GM23338 (cell line): ENCODE results near the gene BNIP5. TPM values are rescaled to one million over a fixed set of nuclear protein-coding genes. Genes with fewer than 3 reads are reported as not detected.

ENCODE experiments used
- ATAC-seq: fragments of 200-7000 bp; cut with Tn5 transposase; 3 replicates; pipeline ENCODE4 v1.9.1; 2020
- DNase-seq: peaks from one replicate; pipeline ENCODE4 v3.0.0-alpha.2; 2015; ENCODE audit warnings: low spot score
- H2AFZ ChIP-seq: fragments of 200-600 bp; sonication (generic); 2 replicates; pipeline ENCODE4 v1.8.0; 2016; ENCODE audit warnings: antibody characterized with exemption, mild to moderate bottlenecking, moderate library complexity
- H3F3A ChIP-seq: fragments of 200-600 bp; sonication (generic); replicated peaks from 2 replicates; pipeline ENCODE4 v1.8.0; 2017; ENCODE audit warnings: antibody characterized with exemption, mixed run types, low read depth
- H3K27ac ChIP-seq: fragments of 200-600 bp; sonication (generic); 2 replicates; pipeline ENCODE4 v1.6.1; 2016; ENCODE audit warnings: low read depth
- H3K27me3 ChIP-seq: fragments of 200-600 bp; sonication (generic); 2 replicates; pipeline ENCODE4 v1.8.0; 2016; ENCODE audit warnings: mild to moderate bottlenecking, mixed run types, moderate library complexity; ENCODE audit not compliant: insufficient read depth
- H3K36me3 ChIP-seq: fragments of 200-600 bp; sonication (generic); 2 replicates; pipeline ENCODE4 v1.8.0; 2016; ENCODE audit warnings: mild to moderate bottlenecking; ENCODE audit not compliant: insufficient read depth
- H3K4me1 ChIP-seq: fragments of 200-600 bp; sonication (generic); 2 replicates; pipeline ENCODE4 v1.8.0; 2016; ENCODE audit warnings: mild to moderate bottlenecking, moderate library complexity; ENCODE audit not compliant: insufficient read depth
- H3K4me2 ChIP-seq: fragments of 200-600 bp; sonication (generic); 2 replicates; pipeline ENCODE4 v1.7.1; 2017; ENCODE audit warnings: mixed run types
- H3K4me3 ChIP-seq: fragments of 200-600 bp; sonication (generic); 2 replicates; pipeline ENCODE4 v1.6.1; 2016; ENCODE audit warnings: mixed run types
- H3K79me2 ChIP-seq: fragments of 200-600 bp; sonication (generic); replicated peaks from 2 replicates; pipeline ENCODE4 v1.8.0; 2017; ENCODE audit warnings: mild to moderate bottlenecking; ENCODE audit not compliant: insufficient read depth
- H3K9me2 ChIP-seq: fragments of 200-600 bp; sonication (generic); 2 replicates; pipeline ENCODE4 v1.8.0; 2017; ENCODE audit not compliant: insufficient read depth
- H4K20me1 ChIP-seq: fragments of 200-600 bp; sonication (generic); replicated peaks from 2 replicates; pipeline ENCODE4 v1.8.0; 2017; ENCODE audit warnings: mild to moderate bottlenecking; ENCODE audit not compliant: insufficient read depth
- H3K27ac Mint-ChIP-seq: 2 replicates; pipeline ENCODE4 v1.8.0; 2020; ENCODE audit warnings: inconsistent platforms, mild to moderate bottlenecking, moderate library complexity, mixed read lengths
- H3K27me3 Mint-ChIP-seq: 3 replicates; pipeline ENCODE4 v1.8.0; 2022; ENCODE audit warnings: low read depth, mild to moderate bottlenecking, moderate library complexity, mixed read lengths, inconsistent platforms; ENCODE audit not compliant: insufficient read depth, poor library complexity
- H3K36me3 Mint-ChIP-seq: 3 replicates; pipeline ENCODE4 v1.8.0; 2021; ENCODE audit warnings: low read depth, mild to moderate bottlenecking, inconsistent platforms, moderate library complexity, mixed read lengths
- H3K4me1 Mint-ChIP-seq: 3 replicates; pipeline ENCODE4 v1.8.0; 2020; ENCODE audit warnings: mild to moderate bottlenecking, inconsistent platforms, mixed read lengths
- H3K4me3 Mint-ChIP-seq: 3 replicates; pipeline ENCODE4 v1.8.0; 2021; ENCODE audit warnings: moderate library complexity, mild to moderate bottlenecking, inconsistent platforms, mixed read lengths
- H3K9me3 Mint-ChIP-seq: 3 replicates; pipeline ENCODE4 v1.8.0; 2020; ENCODE audit warnings: moderate library complexity, mild to moderate bottlenecking, inconsistent platforms, mixed read lengths
- EZH2phosphoT487 ChIP-seq: fragments of 200-600 bp; sonication (generic); IDR thresholded peaks from one replicate; pipeline ENCODE4 v1.8.1; 2018; ENCODE audit warnings: antibody characterized with exemption; ENCODE audit not compliant: unreplicated experiment
- NANOG ChIP-seq: IDR thresholded peaks from 2 replicates; pipeline ENCODE4 v1.6.1; 2016; ENCODE audit warnings: antibody characterized with exemption, borderline replicate concordance
- STAT1 ChIP-seq: IDR thresholded peaks from one replicate; pipeline ENCODE4 v1.6.1; 2016; ENCODE audit warnings: antibody characterized with exemption; ENCODE audit not compliant: unreplicated experiment
- ZNF114 ChIP-seq: fragments of 250-450 bp; sonication (Bioruptor Pico); IDR thresholded peaks from 2 replicates; pipeline ENCODE4 v1.5.0; 2020; ENCODE audit warnings: mild to moderate bottlenecking, moderate library complexity
- ZNF331 ChIP-seq: fragments of 250-450 bp; sonication (Bioruptor Pico); IDR thresholded peaks from 2 replicates; pipeline ENCODE4 v1.5.0; 2020; ENCODE audit warnings: low read depth, mild to moderate bottlenecking, moderate library complexity
- polyA plus RNA-seq: library from polyadenylated mRNA; unstranded; fragments of >200 nt; fragmentation: Nextera tagmentation; extraction: Ambion mirVana; gene quantifications from 2 replicates; pipeline ENCODE4 v1.2.1, GENCODE V29; 2016
- total RNA-seq: library from RNA; depleted of rRNA; stranded (reverse); fragments of >200 nt; shearing (Covaris generic); gene quantifications from 2 replicates; pipeline ENCODE4 v1.2.3, GENCODE V29; 2014
- TF ChIP-seq, protein P1 (sequence below), 2 experiments: fragments of 200-600 bp in 1 of 2; sonication (generic) in 1 of 2; conservative IDR thresholded peaks; 2 replicates each; pipeline versions ENCODE4 v1.5.1 to v1.6.1; 2016 to 2017; ENCODE audit warnings: antibody characterized with exemption in 2 of 2, low read depth in 2 of 2, mild to moderate bottlenecking in 2 of 2, moderate library complexity in 1 of 2
- TF ChIP-seq, protein P2 (sequence below): IDR thresholded peaks from 2 replicates; pipeline ENCODE4 v1.6.1; 2016; ENCODE audit warnings: antibody characterized with exemption
- TF ChIP-seq, protein P3 (sequence below): fragments of 250-450 bp; sonication (Bioruptor Pico); IDR thresholded peaks from 2 replicates; pipeline ENCODE4 v1.5.0; 2020; ENCODE audit warnings: mild to moderate bottlenecking, moderate library complexity
- TF ChIP-seq, protein P4 (sequence below): IDR thresholded peaks from one replicate; pipeline ENCODE4 v1.6.1; 2018; ENCODE audit warnings: antibody characterized with exemption; ENCODE audit not compliant: unreplicated experiment

Gene BNIP5
- total and polyA plus RNA-seq, 2 experiments from 2014 or later = not detected

DNA sequence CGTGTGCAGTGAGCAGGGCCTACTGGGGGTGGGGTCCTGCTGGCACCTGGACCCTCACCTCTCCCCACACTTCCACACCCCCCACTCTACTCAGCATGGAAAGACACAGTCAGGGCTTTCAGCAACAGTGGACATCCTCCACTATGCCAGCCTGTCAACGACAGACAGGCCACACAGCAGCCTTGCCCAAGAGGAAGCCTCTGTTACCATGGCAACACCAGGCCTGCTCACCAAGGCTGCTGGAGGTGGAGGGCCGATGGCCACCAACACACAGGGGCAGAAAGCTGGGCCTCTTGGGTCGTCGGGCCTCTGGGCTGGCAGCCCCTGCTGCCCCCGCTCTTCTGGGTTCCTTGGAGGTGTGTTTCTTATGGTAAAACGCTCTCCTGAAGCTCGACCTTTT lies 13.6 kb downstream of the BNIP5 start:
- peaks cover 31% of the 10 kb centered on the region for H3K4me1 Mint-ChIP-seq

DNA sequence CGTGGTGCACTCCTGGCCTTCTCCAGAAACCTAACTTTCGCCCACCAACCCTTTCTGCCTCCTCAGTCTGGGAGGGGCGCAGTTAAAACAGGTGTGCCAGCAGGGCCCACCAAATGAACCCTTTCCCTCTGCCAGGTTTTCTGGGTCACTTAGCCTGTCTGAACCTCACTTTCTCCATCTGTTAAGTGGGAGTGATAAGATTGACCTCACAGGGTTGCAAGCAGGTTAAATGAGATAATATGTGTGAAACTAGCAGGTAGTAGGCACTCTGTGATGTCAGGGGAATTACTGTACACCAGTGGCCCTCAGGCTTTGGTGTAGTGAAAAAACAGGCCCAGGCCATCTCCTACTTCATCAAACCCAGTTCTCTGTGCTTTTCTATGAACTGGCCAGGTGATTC lies 14.1 kb downstream of the BNIP5 start:
- Mint-ChIP-seq H3K4me1 (peaks cover 27% of the 10 kb centered on the region), H3K27ac (no peak overlapping the region), H3K4me3 (no peak overlapping the region), H3K36me3 (no peaks in the 10 kb centered on the region), H3K27me3 (peaks cover 9% of the 10 kb centered on the region), H3K9me3 (no peaks in the 10 kb centered on the region)
- Histone ChIP-seq H3K4me3 (no peak overlapping the region), H3K4me2 (no peak overlapping the region), H3K9me2 (no peaks in the 10 kb centered on the region), H3K27me3 (no peaks in the 10 kb centered on the region), H3K27ac (no peak overlapping the region), H4K20me1 (no peaks in the 10 kb centered on the region), H2AFZ (no peak overlapping the region), H3K79me2 (no peaks in the 10 kb centered on the region), H3K4me1 (peaks cover 4% of the 10 kb centered on the region; the same call in 1 of the 2 replicates), H3F3A (no peaks in the 10 kb centered on the region), H3K36me3 (no peaks in the 10 kb centered on the region)
- DNase-seq = no peak
- TF ChIP-seq, protein P1, sequence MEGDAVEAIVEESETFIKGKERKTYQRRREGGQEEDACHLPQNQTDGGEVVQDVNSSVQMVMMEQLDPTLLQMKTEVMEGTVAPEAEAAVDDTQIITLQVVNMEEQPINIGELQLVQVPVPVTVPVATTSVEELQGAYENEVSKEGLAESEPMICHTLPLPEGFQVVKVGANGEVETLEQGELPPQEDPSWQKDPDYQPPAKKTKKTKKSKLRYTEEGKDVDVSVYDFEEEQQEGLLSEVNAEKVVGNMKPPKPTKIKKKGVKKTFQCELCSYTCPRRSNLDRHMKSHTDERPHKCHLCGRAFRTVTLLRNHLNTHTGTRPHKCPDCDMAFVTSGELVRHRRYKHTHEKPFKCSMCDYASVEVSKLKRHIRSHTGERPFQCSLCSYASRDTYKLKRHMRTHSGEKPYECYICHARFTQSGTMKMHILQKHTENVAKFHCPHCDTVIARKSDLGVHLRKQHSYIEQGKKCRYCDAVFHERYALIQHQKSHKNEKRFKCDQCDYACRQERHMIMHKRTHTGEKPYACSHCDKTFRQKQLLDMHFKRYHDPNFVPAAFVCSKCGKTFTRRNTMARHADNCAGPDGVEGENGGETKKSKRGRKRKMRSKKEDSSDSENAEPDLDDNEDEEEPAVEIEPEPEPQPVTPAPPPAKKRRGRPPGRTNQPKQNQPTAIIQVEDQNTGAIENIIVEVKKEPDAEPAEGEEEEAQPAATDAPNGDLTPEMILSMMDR (conservative IDR thresholded peaks at IDR 0.05; ENCODE audit: low read depth in 2 of 2) = no peak
- TF ChIP-seq ZNF114 (CRISPR knock-in tag) (no peak), EZH2phosphoT487 (no peak), NANOG (no peak), ZNF331 (CRISPR knock-in tag) (no peak)
- TF ChIP-seq, protein P2, sequence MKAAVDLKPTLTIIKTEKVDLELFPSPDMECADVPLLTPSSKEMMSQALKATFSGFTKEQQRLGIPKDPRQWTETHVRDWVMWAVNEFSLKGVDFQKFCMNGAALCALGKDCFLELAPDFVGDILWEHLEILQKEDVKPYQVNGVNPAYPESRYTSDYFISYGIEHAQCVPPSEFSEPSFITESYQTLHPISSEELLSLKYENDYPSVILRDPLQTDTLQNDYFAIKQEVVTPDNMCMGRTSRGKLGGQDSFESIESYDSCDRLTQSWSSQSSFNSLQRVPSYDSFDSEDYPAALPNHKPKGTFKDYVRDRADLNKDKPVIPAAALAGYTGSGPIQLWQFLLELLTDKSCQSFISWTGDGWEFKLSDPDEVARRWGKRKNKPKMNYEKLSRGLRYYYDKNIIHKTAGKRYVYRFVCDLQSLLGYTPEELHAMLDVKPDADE = no peak
- TF ChIP-seq, protein P3, sequence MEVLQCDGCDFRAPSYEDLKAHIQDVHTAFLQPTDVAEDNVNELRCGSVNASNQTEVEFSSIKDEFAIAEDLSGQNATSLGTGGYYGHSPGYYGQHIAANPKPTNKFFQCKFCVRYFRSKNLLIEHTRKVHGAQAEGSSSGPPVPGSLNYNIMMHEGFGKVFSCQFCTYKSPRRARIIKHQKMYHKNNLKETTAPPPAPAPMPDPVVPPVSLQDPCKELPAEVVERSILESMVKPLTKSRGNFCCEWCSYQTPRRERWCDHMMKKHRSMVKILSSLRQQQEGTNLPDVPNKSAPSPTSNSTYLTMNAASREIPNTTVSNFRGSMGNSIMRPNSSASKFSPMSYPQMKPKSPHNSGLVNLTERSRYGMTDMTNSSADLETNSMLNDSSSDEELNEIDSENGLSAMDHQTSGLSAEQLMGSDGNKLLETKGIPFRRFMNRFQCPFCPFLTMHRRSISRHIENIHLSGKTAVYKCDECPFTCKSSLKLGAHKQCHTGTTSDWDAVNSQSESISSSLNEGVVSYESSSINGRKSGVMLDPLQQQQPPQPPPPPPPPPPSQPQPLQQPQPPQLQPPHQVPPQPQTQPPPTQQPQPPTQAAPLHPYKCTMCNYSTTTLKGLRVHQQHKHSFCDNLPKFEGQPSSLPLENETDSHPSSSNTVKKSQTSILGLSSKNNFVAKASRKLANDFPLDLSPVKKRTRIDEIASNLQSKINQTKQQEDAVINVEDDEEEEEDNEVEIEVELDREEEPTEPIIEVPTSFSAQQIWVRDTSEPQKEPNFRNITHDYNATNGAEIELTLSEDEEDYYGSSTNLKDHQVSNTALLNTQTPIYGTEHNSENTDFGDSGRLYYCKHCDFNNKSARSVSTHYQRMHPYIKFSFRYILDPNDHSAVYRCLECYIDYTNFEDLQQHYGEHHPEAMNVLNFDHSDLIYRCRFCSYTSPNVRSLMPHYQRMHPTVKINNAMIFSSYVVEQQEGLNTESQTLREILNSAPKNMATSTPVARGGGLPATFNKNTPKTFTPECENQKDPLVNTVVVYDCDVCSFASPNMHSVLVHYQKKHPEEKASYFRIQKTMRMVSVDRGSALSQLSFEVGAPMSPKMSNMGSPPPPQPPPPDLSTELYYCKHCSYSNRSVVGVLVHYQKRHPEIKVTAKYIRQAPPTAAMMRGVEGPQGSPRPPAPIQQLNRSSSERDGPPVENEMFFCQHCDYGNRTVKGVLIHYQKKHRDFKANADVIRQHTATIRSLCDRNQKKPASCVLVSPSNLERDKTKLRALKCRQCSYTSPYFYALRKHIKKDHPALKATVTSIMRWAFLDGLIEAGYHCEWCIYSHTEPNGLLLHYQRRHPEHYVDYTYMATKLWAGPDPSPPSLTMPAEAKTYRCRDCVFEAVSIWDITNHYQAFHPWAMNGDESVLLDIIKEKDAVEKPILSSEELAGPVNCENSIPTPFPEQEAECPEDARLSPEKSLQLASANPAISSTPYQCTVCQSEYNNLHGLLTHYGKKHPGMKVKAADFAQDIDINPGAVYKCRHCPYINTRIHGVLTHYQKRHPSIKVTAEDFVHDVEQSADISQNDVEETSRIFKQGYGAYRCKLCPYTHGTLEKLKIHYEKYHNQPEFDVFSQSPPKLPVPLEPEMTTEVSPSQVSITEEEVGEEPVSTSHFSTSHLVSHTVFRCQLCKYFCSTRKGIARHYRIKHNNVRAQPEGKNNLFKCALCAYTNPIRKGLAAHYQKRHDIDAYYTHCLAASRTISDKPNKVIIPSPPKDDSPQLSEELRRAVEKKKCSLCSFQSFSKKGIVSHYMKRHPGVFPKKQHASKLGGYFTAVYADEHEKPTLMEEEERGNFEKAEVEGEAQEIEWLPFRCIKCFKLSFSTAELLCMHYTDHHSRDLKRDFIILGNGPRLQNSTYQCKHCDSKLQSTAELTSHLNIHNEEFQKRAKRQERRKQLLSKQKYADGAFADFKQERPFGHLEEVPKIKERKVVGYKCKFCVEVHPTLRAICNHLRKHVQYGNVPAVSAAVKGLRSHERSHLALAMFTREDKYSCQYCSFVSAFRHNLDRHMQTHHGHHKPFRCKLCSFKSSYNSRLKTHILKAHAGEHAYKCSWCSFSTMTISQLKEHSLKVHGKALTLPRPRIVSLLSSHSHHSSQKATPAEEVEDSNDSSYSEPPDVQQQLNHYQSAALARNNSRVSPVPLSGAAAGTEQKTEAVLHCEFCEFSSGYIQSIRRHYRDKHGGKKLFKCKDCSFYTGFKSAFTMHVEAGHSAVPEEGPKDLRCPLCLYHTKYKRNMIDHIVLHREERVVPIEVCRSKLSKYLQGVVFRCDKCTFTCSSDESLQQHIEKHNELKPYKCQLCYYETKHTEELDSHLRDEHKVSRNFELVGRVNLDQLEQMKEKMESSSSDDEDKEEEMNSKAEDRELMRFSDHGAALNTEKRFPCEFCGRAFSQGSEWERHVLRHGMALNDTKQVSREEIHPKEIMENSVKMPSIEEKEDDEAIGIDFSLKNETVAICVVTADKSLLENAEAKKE (CRISPR knock-in tag) = no peak
- TF ChIP-seq, protein P4, sequence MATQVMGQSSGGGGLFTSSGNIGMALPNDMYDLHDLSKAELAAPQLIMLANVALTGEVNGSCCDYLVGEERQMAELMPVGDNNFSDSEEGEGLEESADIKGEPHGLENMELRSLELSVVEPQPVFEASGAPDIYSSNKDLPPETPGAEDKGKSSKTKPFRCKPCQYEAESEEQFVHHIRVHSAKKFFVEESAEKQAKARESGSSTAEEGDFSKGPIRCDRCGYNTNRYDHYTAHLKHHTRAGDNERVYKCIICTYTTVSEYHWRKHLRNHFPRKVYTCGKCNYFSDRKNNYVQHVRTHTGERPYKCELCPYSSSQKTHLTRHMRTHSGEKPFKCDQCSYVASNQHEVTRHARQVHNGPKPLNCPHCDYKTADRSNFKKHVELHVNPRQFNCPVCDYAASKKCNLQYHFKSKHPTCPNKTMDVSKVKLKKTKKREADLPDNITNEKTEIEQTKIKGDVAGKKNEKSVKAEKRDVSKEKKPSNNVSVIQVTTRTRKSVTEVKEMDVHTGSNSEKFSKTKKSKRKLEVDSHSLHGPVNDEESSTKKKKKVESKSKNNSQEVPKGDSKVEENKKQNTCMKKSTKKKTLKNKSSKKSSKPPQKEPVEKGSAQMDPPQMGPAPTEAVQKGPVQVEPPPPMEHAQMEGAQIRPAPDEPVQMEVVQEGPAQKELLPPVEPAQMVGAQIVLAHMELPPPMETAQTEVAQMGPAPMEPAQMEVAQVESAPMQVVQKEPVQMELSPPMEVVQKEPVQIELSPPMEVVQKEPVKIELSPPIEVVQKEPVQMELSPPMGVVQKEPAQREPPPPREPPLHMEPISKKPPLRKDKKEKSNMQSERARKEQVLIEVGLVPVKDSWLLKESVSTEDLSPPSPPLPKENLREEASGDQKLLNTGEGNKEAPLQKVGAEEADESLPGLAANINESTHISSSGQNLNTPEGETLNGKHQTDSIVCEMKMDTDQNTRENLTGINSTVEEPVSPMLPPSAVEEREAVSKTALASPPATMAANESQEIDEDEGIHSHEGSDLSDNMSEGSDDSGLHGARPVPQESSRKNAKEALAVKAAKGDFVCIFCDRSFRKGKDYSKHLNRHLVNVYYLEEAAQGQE = no peak
- no peak for ATAC-seq

More for the DNA sequence above, 13.6 kb downstream of the BNIP5 start:
- Histone ChIP-seq H3F3A (no peaks in the 10 kb centered on the region), H3K4me2 (no peak overlapping the region), H4K20me1 (no peaks in the 10 kb centered on the region), H2AFZ (no peak overlapping the region), H3K36me3 (no peaks in the 10 kb centered on the region), H3K27ac (no peak overlapping the region), H3K4me3 (no peak overlapping the region), H3K79me2 (no peaks in the 10 kb centered on the region), H3K27me3 (no peaks in the 10 kb centered on the region), H3K4me1 (peaks cover 4% of the 10 kb centered on the region; the same call in 1 of the 2 replicates), H3K9me2 (no peaks in the 10 kb centered on the region)
- no peak for TF ChIP-seq STAT1
- peaks cover 9% of the 10 kb centered on the region for H3K27me3 Mint-ChIP-seq
- H3K27ac Mint-ChIP-seq = no peak overlapping the region
- no peak overlapping the region for H3K4me3 Mint-ChIP-seq
- H3K9me3 Mint-ChIP-seq = no peaks in the 10 kb centered on the region
- DNase-seq (peak; percentile 45), ATAC-seq (peak; percentile 38)
- no peaks in the 10 kb centered on the region for H3K36me3 Mint-ChIP-seq
